ENCODE data around the gene CD52. TPM values are rescaled to one million over a fixed set of nuclear protein-coding genes. Genes with fewer than 3 reads are reported as not detected.
A peak's percentile ranks its signal among the peaks of the same experiment; 100 is the strongest.

The CD52 gene
- total and polyA plus RNA-seq, 2 of the 13 experiments (the other 11 are each of a cell fraction or from before 2014, with no cell fraction given): 0.32 TPM; not detected in 1

GRCh38 chr1:26350701-26351589, 33.2 kb downstream of the CD52 start (continued):
- TF ChIP-seq ZBTB4 (CRISPR knock-in tag; IDR thresholded peaks at IDR 0.05; ENCODE audit: borderline replicate concordance) (peak; percentile 59; the same call in 1 of the 2 replicates), CTCF (CRISPR knock-in tag; IDR thresholded peaks at IDR 0.05) (0 out of 2 replicates have a peak, but pooled peaks have one; percentile 11), CEBPZ (IDR thresholded peaks at IDR 0.05; ENCODE audit: low read length) (no peak), NFAT5 (CRISPR knock-in tag; IDR thresholded peaks at IDR 0.05) (no peak), STAT6 (CRISPR knock-in tag; IDR thresholded peaks at IDR 0.05; ENCODE audit: borderline replicate concordance) (peak; percentile 92), PAWR (CRISPR knock-in tag; IDR thresholded peaks at IDR 0.05; ENCODE audit: borderline replicate concordance) (no peak), PAF1 (CRISPR knock-in tag; IDR thresholded peaks at IDR 0.05) (no peak), ZNF607 (CRISPR knock-in tag; IDR thresholded peaks at IDR 0.05; ENCODE audit: borderline replicate concordance) (peak; percentile 69; the same call in 1 of the 2 replicates)

All from HepG2 (cell line).